Measurements from ENCODE around the gene GABBR2. TPM values are rescaled to one million over a fixed set of nuclear protein-coding genes. Genes with fewer than 3 reads are reported as not detected.

The GABBR2 gene
- total and polyA plus RNA-seq, 7 experiments from 2014 or later = not detected

- DNase-seq (no peak), ATAC-seq (no peak)
- peaks cover 0 to 1% (median 0%) of the 10 kb centered on the region in 7 donors for H3K4me1 Mint-ChIP-seq
- H3K4me3 ChIP-seq (ENCODE audit: low read length) = no peak overlapping the region
- H3K27ac Mint-ChIP-seq = no peak overlapping the region
- no peaks in the 10 kb centered on the region for H3K9me3 ChIP-seq (ENCODE audit: control insufficient read depth in 2 of 3, low read length in 3 of 3)
- ChIA-PET CTCF (no interaction called here), POLR2A (no interaction called here)
- no peak overlapping the region for H3K4me3 Mint-ChIP-seq
- H3K4me1 ChIP-seq (ENCODE audit: control insufficient read depth in 2 of 2, insufficient read depth in 2 of 2, low read length in 2 of 2) = no peaks in the 10 kb centered on the region
- no peaks in the 10 kb centered on the region for H3K9me3 Mint-ChIP-seq
- H3K27me3 Mint-ChIP-seq = no peaks in the 10 kb centered on the region
- no peak overlapping the region for H3K27ac ChIP-seq (ENCODE audit: low read depth, low read length)
- peaks cover 0 to 18% (median 3%) of the 10 kb centered on the region in 3 experiments for H3K36me3 ChIP-seq (ENCODE audit: control insufficient read depth in 2 of 3, insufficient read depth in 3 of 3, low read length in 3 of 3)
- intact Hi-C loops (cut with micrococcal nuclease) = no loop called here
- H3K36me3 Mint-ChIP-seq = peaks cover 0 to 41% (median 24%) of the 10 kb centered on the region in 5 donors
- no peaks in the 10 kb centered on the region for H3K27me3 ChIP-seq (ENCODE audit: control insufficient read depth in 2 of 2, insufficient read depth in 2 of 2, low read length in 2 of 2)
These were observed 24.1 kb upstream of the GABBR2 start for GRCh38 chr9:98732801-98733200.

- Mint-ChIP-seq H3K4me1 (peaks cover 0 to 1% (median 0%) of the 10 kb centered on the region in 7 donors), H3K36me3 (peaks cover 0 to 34% (median 17%) of the 10 kb centered on the region in 5 donors), H3K27ac (no peak overlapping the region), H3K4me3 (no peak overlapping the region), H3K27me3 (peaks cover 0 to 3% (median 0%) of the 10 kb centered on the region in 5 donors), H3K9me3 (peaks cover 0 to 2% (median 0%) of the 10 kb centered on the region in 11 donors)
- Histone ChIP-seq H3K4me3 (ENCODE audit: low read length) (no peak overlapping the region), H3K36me3 (ENCODE audit: control insufficient read depth in 2 of 3, insufficient read depth in 3 of 3, low read length in 3 of 3) (peaks cover 0 to 18% (median 3%) of the 10 kb centered on the region in 3 experiments), H3K27ac (ENCODE audit: low read depth, low read length) (no peak overlapping the region), H3K27me3 (ENCODE audit: control insufficient read depth in 2 of 2, insufficient read depth in 2 of 2, low read length in 2 of 2) (no peaks in the 10 kb centered on the region), H3K9me3 (ENCODE audit: control insufficient read depth in 2 of 3, low read length in 3 of 3) (no peaks in the 10 kb centered on the region), H3K4me1 (ENCODE audit: control insufficient read depth in 2 of 2, insufficient read depth in 2 of 2, low read length in 2 of 2) (no peaks in the 10 kb centered on the region)
- intact Hi-C loops (cut with micrococcal nuclease) = no loop called here
- ChIA-PET CTCF (no interaction called here), POLR2A (no interaction called here)
- ATAC-seq = no peak
- DNase-seq = no peak
These were observed 23.4 kb upstream of the GABBR2 start for GRCh38 chr9:98732091-98732490.

GRCh38 chr9:98730871-98731270 lies 22.1 kb upstream of the GABBR2 start:
- ChIA-PET CTCF (interaction anchor here (1.1 kb wide), 1 partner anchor 1281 kb away, joined by 5 read pairs; no protein-coding TSS in a partner anchor), POLR2A (no interaction called here)
- intact Hi-C loops (cut with micrococcal nuclease) = no loop called here
- H3K4me3 ChIP-seq (ENCODE audit: low read length) = no peak overlapping the region
- H3K9me3 Mint-ChIP-seq = peaks cover 0 to 2% (median 0%) of the 10 kb centered on the region in 11 donors
- H3K9me3 ChIP-seq (ENCODE audit: control insufficient read depth in 2 of 3, low read length in 3 of 3) = no peaks in the 10 kb centered on the region
- H3K4me1 ChIP-seq (ENCODE audit: control insufficient read depth in 2 of 2, insufficient read depth in 2 of 2, low read length in 2 of 2) = no peaks in the 10 kb centered on the region
- ATAC-seq = no peak
- H3K27me3 Mint-ChIP-seq = peaks cover 0 to 9% (median 6%) of the 10 kb centered on the region in 5 donors
- peaks cover 0 to 12% (median 2%) of the 10 kb centered on the region in 3 experiments for H3K36me3 ChIP-seq (ENCODE audit: control insufficient read depth in 2 of 3, insufficient read depth in 3 of 3, low read length in 3 of 3)
- no peak overlapping the region for H3K4me3 Mint-ChIP-seq
- peaks cover 0 to 23% (median 10%) of the 10 kb centered on the region in 5 donors for H3K36me3 Mint-ChIP-seq
- no peaks in the 10 kb centered on the region for H3K27me3 ChIP-seq (ENCODE audit: control insufficient read depth in 2 of 2, insufficient read depth in 2 of 2, low read length in 2 of 2)
- no peak overlapping the region for H3K27ac ChIP-seq (ENCODE audit: low read depth, low read length)
- H3K27ac Mint-ChIP-seq = no peak overlapping the region
- H3K4me1 Mint-ChIP-seq = peaks cover 0 to 1% (median 0%) of the 10 kb centered on the region in 7 donors
- no peak for DNase-seq

- CTCF ChIA-PET = no interaction called here
These were observed 19.8 kb upstream of the GABBR2 start for GRCh38 chr9:98728500-98728899.

GRCh38 chr9:98727428-98727827 lies 18.7 kb upstream of the GABBR2 start:
- Histone ChIP-seq H3K36me3 (ENCODE audit: control insufficient read depth in 2 of 3, insufficient read depth in 3 of 3, low read length in 3 of 3) (no peaks in the 10 kb centered on the region), H3K9me3 (ENCODE audit: control insufficient read depth in 2 of 3, low read length in 3 of 3) (no peaks in the 10 kb centered on the region), H3K4me3 (ENCODE audit: low read length) (no peak overlapping the region), H3K4me1 (ENCODE audit: control insufficient read depth in 2 of 2, insufficient read depth in 2 of 2, low read length in 2 of 2) (no peaks in the 10 kb centered on the region), H3K27me3 (ENCODE audit: control insufficient read depth in 2 of 2, insufficient read depth in 2 of 2, low read length in 2 of 2) (no peaks in the 10 kb centered on the region), H3K27ac (ENCODE audit: low read depth, low read length) (no peak overlapping the region)
- peaks cover 17 to 32% (median 21%) of the 10 kb centered on the region in 5 donors for H3K27me3 Mint-ChIP-seq
- POLR2A ChIA-PET = no interaction called here
- H3K4me3 Mint-ChIP-seq = no peak overlapping the region
- H3K36me3 Mint-ChIP-seq = peaks cover 0 to 13% (median 5%) of the 10 kb centered on the region in 5 donors
- ATAC-seq = no peak
- CTCF ChIA-PET = no interaction called here
- peaks cover 0 to 1% (median 0%) of the 10 kb centered on the region in 7 donors for H3K4me1 Mint-ChIP-seq
- DNase-seq = no peak
- intact Hi-C loops (cut with micrococcal nuclease) = no loop called here
- H3K9me3 Mint-ChIP-seq = peaks cover 0 to 14% (median 6%) of the 10 kb centered on the region in 11 donors
- no peak overlapping the region for H3K27ac Mint-ChIP-seq

More at GRCh38 chr9:98728500-98728899, 19.8 kb upstream of the GABBR2 start:
- H3K4me1 ChIP-seq (ENCODE audit: control insufficient read depth in 2 of 2, insufficient read depth in 2 of 2, low read length in 2 of 2) = no peaks in the 10 kb centered on the region
- POLR2A ChIA-PET = no interaction called here
- no peak overlapping the region for H3K4me3 Mint-ChIP-seq
- intact Hi-C loops (cut with micrococcal nuclease) = no loop called here
- H3K4me1 Mint-ChIP-seq = peaks cover 0 to 1% (median 0%) of the 10 kb centered on the region in 7 donors
- no peaks in the 10 kb centered on the region for H3K9me3 ChIP-seq (ENCODE audit: control insufficient read depth in 2 of 3, low read length in 3 of 3)
- no peak overlapping the region for H3K4me3 ChIP-seq (ENCODE audit: low read length)
- H3K27me3 ChIP-seq (ENCODE audit: control insufficient read depth in 2 of 2, insufficient read depth in 2 of 2, low read length in 2 of 2) = no peaks in the 10 kb centered on the region
- H3K27ac ChIP-seq (ENCODE audit: low read depth, low read length) = no peak overlapping the region
- ATAC-seq (no peak), DNase-seq (no peak)
- H3K36me3 ChIP-seq (ENCODE audit: control insufficient read depth in 2 of 3, insufficient read depth in 3 of 3, low read length in 3 of 3) = no peaks in the 10 kb centered on the region
- no peak overlapping the region for H3K27ac Mint-ChIP-seq
- H3K36me3 Mint-ChIP-seq = peaks cover 0 to 12% (median 5%) of the 10 kb centered on the region in 5 donors
- peaks cover 0 to 12% (median 4%) of the 10 kb centered on the region in 11 donors for H3K9me3 Mint-ChIP-seq
- peaks cover 8 to 21% (median 14%) of the 10 kb centered on the region in 5 donors for H3K27me3 Mint-ChIP-seq

GRCh38 chr9:98726735-98727134 lies 18.0 kb upstream of the GABBR2 start:
- no peaks in the 10 kb centered on the region for H3K36me3 ChIP-seq (ENCODE audit: control insufficient read depth in 2 of 3, insufficient read depth in 3 of 3, low read length in 3 of 3)
- no peaks in the 10 kb centered on the region for H3K4me1 ChIP-seq (ENCODE audit: control insufficient read depth in 2 of 2, insufficient read depth in 2 of 2, low read length in 2 of 2)
- peaks cover 18 to 36% (median 23%) of the 10 kb centered on the region in 5 donors for H3K27me3 Mint-ChIP-seq
- H3K4me3 Mint-ChIP-seq = no peak overlapping the region
- H3K9me3 Mint-ChIP-seq = peaks cover 0 to 14% (median 6%) of the 10 kb centered on the region in 11 donors
- DNase-seq (no peak), ATAC-seq (peak; percentile 38)
- H3K27me3 ChIP-seq (ENCODE audit: control insufficient read depth in 2 of 2, insufficient read depth in 2 of 2, low read length in 2 of 2) = no peaks in the 10 kb centered on the region
- H3K4me3 ChIP-seq (ENCODE audit: low read length) = no peak overlapping the region
- H3K27ac Mint-ChIP-seq = no peak overlapping the region
- peaks cover 0 to 13% (median 4%) of the 10 kb centered on the region in 5 donors for H3K36me3 Mint-ChIP-seq
- no peaks in the 10 kb centered on the region for H3K9me3 ChIP-seq (ENCODE audit: control insufficient read depth in 2 of 3, low read length in 3 of 3)
- intact Hi-C loops (cut with micrococcal nuclease) = no loop called here
- CTCF ChIA-PET = no interaction called here
- peaks cover 0 to 1% (median 0%) of the 10 kb centered on the region in 7 donors for H3K4me1 Mint-ChIP-seq
- no peak overlapping the region for H3K27ac ChIP-seq (ENCODE audit: low read depth, low read length)
- POLR2A ChIA-PET = no interaction called here

Data from naive thymus-derived CD4-positive, alpha-beta T cell (primary cell).